PC-3 (cell line): ENCODE measurements around the gene RIMS4. TPM values are rescaled to one million over a fixed set of nuclear protein-coding genes. Genes with fewer than 3 reads are reported as not detected.

Experiments used
- ATAC-seq: fragments of 200-7000 bp; cut with Tn5 transposase; 2 replicates; pipeline ENCODE4 v1.9.1; 2020; ENCODE audit warnings: mild to moderate bottlenecking, moderate library complexity
- BruUV-seq: library from RNA; stranded (reverse); fragments of 400-500 nt; replicated peaks from 2 replicates; lab custom pipeline; 2021; lab: Mats Ljungman, UMichigan
- CTCF ChIA-PET: fragments of 300-600 bp; sonication (Branson Sonifier 250); formaldehyde crosslinking; loops from one replicate; lab custom pipeline; 2022; ENCODE audit warnings: antibody characterized with exemption; lab: Charles Lee
- POLR2A ChIA-PET: fragments of 300-600 bp; sonication (Branson Sonifier 250); formaldehyde crosslinking; loops from one replicate; lab custom pipeline; 2022; ENCODE audit warnings: antibody characterized with exemption; ENCODE audit not compliant: unreplicated experiment; lab: Charles Lee
- DNase-seq: peaks from one replicate; pipeline ENCODE4 v3.0.0-alpha.2; 2015
- H2AFZ ChIP-seq: fragments of 300-600 bp; sonication (generic); 2 replicates; pipeline ENCODE4 v1.6.0; 2016; ENCODE audit warnings: antibody characterized with exemption, low read length
- H3F3A ChIP-seq: fragments of 300-600 bp; sonication (generic); one replicate; pipeline ENCODE4 v1.6.0; 2017; ENCODE audit warnings: antibody characterized with exemption, low read length, control low read depth, mild to moderate bottlenecking; ENCODE audit not compliant: unreplicated experiment
- H3K27ac ChIP-seq: fragments of 300-600 bp; sonication (generic); 2 replicates; pipeline ENCODE4 v1.5.1; 2016; ENCODE audit warnings: mild to moderate bottlenecking, low read length
- H3K27me3 ChIP-seq: fragments of 300-600 bp; sonication (generic); 2 replicates; pipeline ENCODE4 v1.6.1; 2016; ENCODE audit warnings: low read length, mixed read lengths
- H3K36me3 ChIP-seq: fragments of 300-600 bp; sonication (generic); 2 replicates; pipeline ENCODE4 v1.6.1; 2016; ENCODE audit warnings: low read depth, mixed run types, low read length, mixed read lengths
- H3K4me1 ChIP-seq: fragments of 300-600 bp; sonication (generic); 2 replicates; pipeline ENCODE4 v1.5.1; 2016; ENCODE audit warnings: low read length; ENCODE audit not compliant: insufficient read depth
- H3K4me2 ChIP-seq: fragments of 300-600 bp; sonication (generic); 2 replicates; pipeline ENCODE4 v1.6.0; 2016; ENCODE audit warnings: low read length
- H3K4me3 ChIP-seq: fragments of 300-600 bp; sonication (generic); 2 replicates; pipeline ENCODE4 v1.5.1; 2016; ENCODE audit warnings: mild to moderate bottlenecking, low read length, mixed read lengths
- H3K79me2 ChIP-seq: fragments of 300-600 bp; sonication (generic); 2 replicates; pipeline ENCODE4 v1.6.1; 2017; ENCODE audit warnings: low read length, mixed read lengths
- H3K9ac ChIP-seq: fragments of 300-600 bp; sonication (generic); 2 replicates; pipeline ENCODE4 v1.6.0; 2016; ENCODE audit warnings: mild to moderate bottlenecking, low read length
- H3K9me2 ChIP-seq: fragments of 300-600 bp; sonication (generic); replicated peaks from 2 replicates; pipeline ENCODE4 v1.6.1; 2016; ENCODE audit warnings: mixed run types, low read length, mixed read lengths
- H3K9me3 ChIP-seq: fragments of 300-600 bp; sonication (generic); 2 replicates; pipeline ENCODE4 v1.6.1; 2016; ENCODE audit warnings: low read length, mixed read lengths
- H4K20me1 ChIP-seq: fragments of 300-600 bp; sonication (generic); 2 replicates; pipeline ENCODE4 v1.6.1; 2016; ENCODE audit warnings: low read length, mixed read lengths
- EZH2 ChIP-seq: fragments of 300-600 bp; sonication (generic); IDR thresholded peaks from one replicate; pipeline ENCODE4 v1.6.1; 2017; ENCODE audit warnings: antibody characterized with exemption, mild to moderate bottlenecking, low read length; ENCODE audit not compliant: unreplicated experiment
- EZH2phosphoT487 ChIP-seq: fragments of 300-600 bp; sonication (generic); IDR thresholded peaks from 2 replicates; pipeline ENCODE4 v1.6.1; 2018; ENCODE audit warnings: mild to moderate bottlenecking, antibody characterized with exemption, low read length, borderline replicate concordance
- intact Hi-C: fragments of 100-400 bp; cut with micrococcal nuclease; formaldehyde crosslinking; loops from 2 replicates; pipeline ENCODE4 v1.9.0; 2023
- total RNA-seq: library from RNA; depleted of rRNA; stranded (reverse); fragments of >200 nt; gene quantifications from 2 replicates; pipeline ENCODE4 v1.2.3, GENCODE V29; 2014
- TF ChIP-seq, protein P1 (sequence below): fragments of 300-600 bp; sonication (generic); conservative IDR thresholded peaks from 2 replicates; pipeline ENCODE4 v1.5.1; 2017; ENCODE audit warnings: antibody characterized with exemption, low read depth, mild to moderate bottlenecking, low read length

RIMS4 gene
- total RNA-seq, 1 experiment from 2014 or later = 0.04 TPM

DNA sequence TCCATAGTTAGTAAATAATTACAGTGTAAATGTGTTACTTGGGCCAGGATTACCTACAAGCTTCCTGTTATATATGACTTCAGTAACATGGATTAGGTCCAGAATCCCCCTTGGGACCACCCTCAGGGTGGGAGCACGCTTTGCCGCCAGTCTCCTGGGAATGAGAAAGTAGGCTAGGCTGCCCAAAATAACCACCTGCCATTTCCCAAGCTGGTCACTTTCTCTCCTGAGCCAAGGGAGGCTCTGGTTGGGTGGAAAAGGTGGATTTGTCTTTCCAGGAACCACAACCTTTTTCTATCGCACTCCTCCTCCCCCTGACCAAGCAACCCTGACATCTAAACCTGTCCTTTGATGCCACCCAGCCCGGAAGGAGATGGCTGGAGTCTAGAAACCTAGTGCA lies 9.6 kb upstream of the RIMS4 start:
- no peak overlapping the region for H2AFZ ChIP-seq
- POLR2A ChIA-PET = no interaction called here
- no peaks in the 10 kb centered on the region for H4K20me1 ChIP-seq
- H3K27ac ChIP-seq = no peak overlapping the region
- CTCF ChIA-PET = no interaction called here
- H3K36me3 ChIP-seq = no peaks in the 10 kb centered on the region
- H3K9ac ChIP-seq = no peak overlapping the region
- H3F3A ChIP-seq = no peaks in the 10 kb centered on the region
- DNase-seq = no peak
- H3K4me2 ChIP-seq = no peak overlapping the region
- no peak for TF ChIP-seq EZH2
- TF ChIP-seq, protein P1, sequence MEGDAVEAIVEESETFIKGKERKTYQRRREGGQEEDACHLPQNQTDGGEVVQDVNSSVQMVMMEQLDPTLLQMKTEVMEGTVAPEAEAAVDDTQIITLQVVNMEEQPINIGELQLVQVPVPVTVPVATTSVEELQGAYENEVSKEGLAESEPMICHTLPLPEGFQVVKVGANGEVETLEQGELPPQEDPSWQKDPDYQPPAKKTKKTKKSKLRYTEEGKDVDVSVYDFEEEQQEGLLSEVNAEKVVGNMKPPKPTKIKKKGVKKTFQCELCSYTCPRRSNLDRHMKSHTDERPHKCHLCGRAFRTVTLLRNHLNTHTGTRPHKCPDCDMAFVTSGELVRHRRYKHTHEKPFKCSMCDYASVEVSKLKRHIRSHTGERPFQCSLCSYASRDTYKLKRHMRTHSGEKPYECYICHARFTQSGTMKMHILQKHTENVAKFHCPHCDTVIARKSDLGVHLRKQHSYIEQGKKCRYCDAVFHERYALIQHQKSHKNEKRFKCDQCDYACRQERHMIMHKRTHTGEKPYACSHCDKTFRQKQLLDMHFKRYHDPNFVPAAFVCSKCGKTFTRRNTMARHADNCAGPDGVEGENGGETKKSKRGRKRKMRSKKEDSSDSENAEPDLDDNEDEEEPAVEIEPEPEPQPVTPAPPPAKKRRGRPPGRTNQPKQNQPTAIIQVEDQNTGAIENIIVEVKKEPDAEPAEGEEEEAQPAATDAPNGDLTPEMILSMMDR = no peak
- TF ChIP-seq EZH2phosphoT487 = no peak
- H3K4me3 ChIP-seq = no peak overlapping the region
- H3K4me1 ChIP-seq = no peaks in the 10 kb centered on the region
- no peaks in the 10 kb centered on the region for H3K79me2 ChIP-seq
- intact Hi-C loops = no loop called here
- H3K9me2 ChIP-seq = no peaks in the 10 kb centered on the region
- no peak for ATAC-seq
- H3K9me3 ChIP-seq = no peaks in the 10 kb centered on the region
- BruUV-seq = no TSS peak
- peaks cover 35% of the 10 kb centered on the region for H3K27me3 ChIP-seq

DNA sequence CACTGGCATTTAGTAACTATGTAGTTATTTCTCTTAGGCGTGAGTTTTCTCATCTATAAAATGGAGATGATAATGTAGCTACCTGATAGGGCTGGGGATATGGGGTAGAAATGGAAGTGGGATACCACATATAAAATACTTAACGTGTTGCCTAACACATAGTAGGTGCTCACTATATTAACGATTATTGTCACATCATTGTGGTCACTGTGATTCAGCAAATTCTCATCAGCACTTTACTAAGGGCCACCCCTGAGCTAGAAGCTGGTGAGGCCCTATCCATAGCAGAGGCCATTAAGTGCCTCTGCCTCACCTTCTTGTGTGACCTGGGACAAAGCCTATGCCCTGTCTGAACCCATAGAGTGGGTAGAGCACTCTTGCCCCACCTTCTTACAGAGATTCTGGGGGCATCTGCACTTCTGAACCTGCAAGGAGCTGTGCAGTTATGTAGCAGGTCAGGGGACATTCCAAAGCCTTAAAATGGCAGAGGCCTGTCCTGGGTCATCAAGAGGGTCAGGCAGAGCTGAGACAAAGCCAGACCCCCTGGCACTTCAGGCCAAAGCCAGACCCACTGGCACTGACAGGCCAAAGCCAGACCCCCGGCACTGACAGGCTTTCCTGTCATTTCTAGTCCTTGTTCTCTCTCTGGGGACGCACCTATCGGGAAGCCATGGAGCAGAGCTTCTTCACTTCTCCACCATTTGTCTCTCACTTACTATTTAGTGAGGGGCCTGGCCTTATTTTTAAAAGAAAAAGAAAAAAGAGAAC lies 7.0 kb upstream of the RIMS4 start:
- Histone ChIP-seq H2AFZ (no peak overlapping the region), H4K20me1 (no peaks in the 10 kb centered on the region), H3K27me3 (peaks cover 39% of the 10 kb centered on the region), H3K4me2 (no peak overlapping the region), H3F3A (no peaks in the 10 kb centered on the region), H3K9ac (no peak overlapping the region), H3K9me3 (no peaks in the 10 kb centered on the region), H3K79me2 (no peaks in the 10 kb centered on the region), H3K27ac (no peak overlapping the region), H3K4me1 (no peaks in the 10 kb centered on the region), H3K4me3 (no peak overlapping the region), H3K9me2 (no peaks in the 10 kb centered on the region), H3K36me3 (no peaks in the 10 kb centered on the region)
- no peak for DNase-seq
- no peak for ATAC-seq
- TF ChIP-seq, protein P1 = no peak
- TF ChIP-seq EZH2 (no peak), EZH2phosphoT487 (no peak)
- intact Hi-C loops = no loop called here
- CTCF ChIA-PET = no interaction called here
- BruUV-seq = no TSS peak
- POLR2A ChIA-PET = no interaction called here

DNA sequence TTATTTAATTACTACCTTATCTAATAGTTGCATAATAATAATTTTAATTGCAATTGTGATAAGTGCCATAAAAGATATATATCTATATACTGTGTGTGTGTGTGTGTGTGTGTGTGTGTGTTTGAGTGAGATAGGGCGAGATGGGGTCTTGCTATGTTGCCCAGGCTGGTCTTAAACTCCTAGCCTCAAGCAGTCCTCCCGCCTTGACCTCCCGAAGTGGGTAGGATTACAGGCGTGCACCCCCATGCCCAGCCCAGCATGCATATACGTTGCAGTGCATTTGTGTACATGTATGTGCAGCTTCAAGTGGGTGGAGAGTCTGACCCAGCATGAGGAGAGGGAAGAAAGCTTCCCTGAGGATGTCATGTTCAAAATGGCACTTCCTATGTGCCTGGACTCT lies 4.6 kb upstream of the RIMS4 start:
- no peaks in the 10 kb centered on the region for H3F3A ChIP-seq
- ATAC-seq (no peak), DNase-seq (no peak)
- intact Hi-C loops = no loop called here
- H4K20me1 ChIP-seq = no peaks in the 10 kb centered on the region
- no peaks in the 10 kb centered on the region for H3K36me3 ChIP-seq
- ChIA-PET CTCF (no interaction called here), POLR2A (no interaction called here)
- H2AFZ ChIP-seq = no peak overlapping the region
- no peak overlapping the region for H3K4me3 ChIP-seq
- H3K79me2 ChIP-seq = no peaks in the 10 kb centered on the region
- no peak overlapping the region for H3K27ac ChIP-seq
- no peaks in the 10 kb centered on the region for H3K9me3 ChIP-seq
- H3K4me1 ChIP-seq = no peaks in the 10 kb centered on the region
- TF ChIP-seq EZH2phosphoT487 = no peak
- TF ChIP-seq, protein P1 = no peak
- TF ChIP-seq EZH2 = no peak
- peaks cover 58% of the 10 kb centered on the region for H3K27me3 ChIP-seq
- no TSS peak for BruUV-seq
- H3K9me2 ChIP-seq = no peaks in the 10 kb centered on the region
- H3K4me2 ChIP-seq = no peak overlapping the region
- no peak overlapping the region for H3K9ac ChIP-seq
